SK-N-SH (cell line): Measurements from ENCODE around the gene MEI1. TPM values are rescaled to one million over a fixed set of nuclear protein-coding genes. Genes with fewer than 3 reads are reported as not detected.

Source experiments
- CTCF ChIA-PET: fragments of 300-600, 350-600 bp; formaldehyde crosslinking; extraction: SDS; loops from one replicate; lab custom pipeline; 2021; lab: Yijun Ruan, JAX
- POLR2A ChIA-PET: fragments of 350-600 bp; sonication (Branson Sonifier 250); formaldehyde crosslinking; extraction: SDS; loops from one replicate; lab custom pipeline; 2020; ENCODE audit warnings: antibody characterized with exemption, inconsistent platforms; lab: Yijun Ruan, JAX
- DNase-seq: peaks from one replicate; pipeline ENCODE4 v3.0.0; 2012
- H2AFZ ChIP-seq: fragments of 200-600 bp; sonication (generic); 2 replicates; pipeline ENCODE4 v1.8.1; 2016; ENCODE audit warnings: antibody characterized with exemption, mild to moderate bottlenecking, low read depth
- H3F3A ChIP-seq: fragments of 200-600 bp; sonication (generic); replicated peaks from 2 replicates; pipeline ENCODE3; 2016; ENCODE audit warnings: antibody characterized with exemption, mild to moderate bottlenecking; ENCODE audit not compliant: insufficient read depth
- H3K27ac ChIP-seq, 2 experiments: fragments of 200-500 bp in 1 of 2; fragments of 200-600 bp in 1 of 2; sonication (Bioruptor generic) in 1 of 2; sonication (generic), shearing (Covaris generic) in 1 of 2; 2 replicates each; pipeline versions ENCODE4 v1.5.1 to v1.6.1; 2014 to 2016; ENCODE audit warnings: low read depth in 2 of 2, inconsistent platforms in 1 of 2, low read length in 1 of 2, mild to moderate bottlenecking in 1 of 2, mixed read lengths in 1 of 2
- H3K27me3 ChIP-seq: fragments of 200-600 bp; sonication (generic), shearing (Covaris generic); 2 replicates; pipeline ENCODE4 v1.6.1; 2016; ENCODE audit warnings: mixed run types; ENCODE audit not compliant: insufficient read depth
- H3K36me3 ChIP-seq, 2 experiments: fragments of 200-500 bp in 1 of 2; fragments of 200-600 bp in 1 of 2; sonication (Bioruptor generic) in 1 of 2; sonication (generic) in 1 of 2; replicated peaks in 1 of 2; 2 replicates each; pipeline versions ENCODE3 to v1.5.1; 2014 to 2016; ENCODE audit warnings: low read length in 1 of 2, mild to moderate bottlenecking in 1 of 2; ENCODE audit not compliant: insufficient read depth in 2 of 2, control insufficient read depth in 1 of 2
- H3K4me1 ChIP-seq, 2 experiments: fragments of 200-500 bp in 1 of 2; fragments of 200-600 bp in 1 of 2; sonication (Bioruptor generic) in 1 of 2; sonication (generic), shearing (Covaris generic) in 1 of 2; 2 replicates each; pipeline versions ENCODE4 v1.5.1 to v1.6.1; 2014 to 2016; ENCODE audit warnings: low read depth in 1 of 2, low read length in 1 of 2, mixed run types in 1 of 2; ENCODE audit not compliant: insufficient read depth in 2 of 2, control insufficient read depth in 1 of 2
- H3K4me2 ChIP-seq: fragments of 200-600 bp; sonication (generic), shearing (Covaris generic); 2 replicates; pipeline ENCODE4 v1.6.1; 2017; ENCODE audit warnings: mixed run types
- H3K4me3 ChIP-seq, 2 experiments: fragments of 200-500 bp in 1 of 2; fragments of 200-600 bp in 1 of 2; sonication (Bioruptor generic) in 1 of 2; sonication (generic), shearing (Covaris generic) in 1 of 2; 2 replicates each; pipeline versions ENCODE4 v1.5.1 to v1.8.1; 2014 to 2016; ENCODE audit warnings: low read depth in 2 of 2, inconsistent platforms in 1 of 2, low read length in 1 of 2, mild to moderate bottlenecking in 1 of 2, mixed read lengths in 1 of 2, moderate library complexity in 1 of 2
- H3K79me2 ChIP-seq: fragments of 200-600 bp; sonication (generic); 2 replicates; pipeline ENCODE4 v1.8.1; 2017; ENCODE audit warnings: mild to moderate bottlenecking; ENCODE audit not compliant: insufficient read depth
- H3K9ac ChIP-seq: fragments of 200-600 bp; sonication (generic); 2 replicates; pipeline ENCODE4 v1.6.1; 2017; ENCODE audit warnings: mixed run types
- H3K9me2 ChIP-seq: fragments of 200-600 bp; sonication (generic); 2 replicates; pipeline ENCODE4 v1.6.1; 2017; ENCODE audit warnings: mixed run types
- H3K9me3 ChIP-seq: fragments of 200-600 bp; sonication (generic); 2 replicates; pipeline ENCODE4 v1.6.1; 2017; ENCODE audit warnings: mixed run types, mild to moderate bottlenecking, moderate library complexity
- H4K20me1 ChIP-seq: fragments of 200-600 bp; sonication (generic); 2 replicates; pipeline ENCODE4 v1.6.1; 2017; ENCODE audit warnings: mild to moderate bottlenecking, mixed run types; ENCODE audit not compliant: insufficient read depth
- EP300 ChIP-seq, 2 experiments: IDR thresholded peaks; 2 replicates each; pipeline versions ENCODE4 v1.4.0 to v1.6.1; 2012; ENCODE audit warnings: borderline replicate concordance in 1 of 2, low read depth in 1 of 2, low read length in 1 of 2
- FOXM1 ChIP-seq: IDR thresholded peaks from 2 replicates; pipeline ENCODE4 v1.4.0; 2012; ENCODE audit warnings: low read depth, mild to moderate bottlenecking
- MEF2A ChIP-seq: IDR thresholded peaks from 2 replicates; pipeline ENCODE4 v1.4.0; 2012; ENCODE audit warnings: low read depth, borderline replicate concordance
- NFIC ChIP-seq: IDR thresholded peaks from 2 replicates; pipeline ENCODE4 v1.4.0; 2012; ENCODE audit warnings: borderline replicate concordance
- POLR2AphosphoS5 ChIP-seq: IDR thresholded peaks from 2 replicates; pipeline ENCODE4 v1.6.1; 2012; ENCODE audit warnings: low read depth, low read length
- RAD21 ChIP-seq: IDR thresholded peaks from 2 replicates; pipeline ENCODE4 v1.6.1; 2012; ENCODE audit warnings: mild to moderate bottlenecking, low read length
- RFX5 ChIP-seq: IDR thresholded peaks from 2 replicates; pipeline ENCODE4 v1.6.1; 2012; ENCODE audit warnings: mild to moderate bottlenecking, improper control_type of control experiment, low read length
- RXRA ChIP-seq: IDR thresholded peaks from 2 replicates; pipeline ENCODE4 v1.4.0; 2012; ENCODE audit warnings: low read depth, mild to moderate bottlenecking, borderline replicate concordance
- SIN3A ChIP-seq: IDR thresholded peaks from 2 replicates; pipeline ENCODE4 v1.6.1; 2012; ENCODE audit warnings: low read depth, mild to moderate bottlenecking, low read length, moderate library complexity, borderline replicate concordance
- SMC3 ChIP-seq: IDR thresholded peaks from 2 replicates; pipeline ENCODE4 v1.6.1; 2012; ENCODE audit warnings: low read depth, low read length, improper control_type of control experiment
- YY1 ChIP-seq: IDR thresholded peaks from 2 replicates; pipeline ENCODE4 v1.4.0; 2012; ENCODE audit warnings: low read depth, mild to moderate bottlenecking
- WGBS: methylation state at CpG from one replicate; pipeline ENCODE4 v1.1.6; 2017; ENCODE audit warnings: low lambda C conversion rate; 5-methylcytosine and 5-hydroxymethylcytosine counted together
- polyA plus RNA-seq, 3 experiments: library from polyadenylated mRNA; depleted of rRNA; stranded (reverse); fragments of >200 nt; gene quantifications; 2 replicates each; pipeline ENCODE4 v1.2.3, GENCODE V29; 2012
- TF ChIP-seq, protein P1 (sequence below): IDR thresholded peaks from 2 replicates; pipeline ENCODE4; 2012
- TF ChIP-seq, protein P2 (sequence below): fragments of 150-350 bp; IDR thresholded peaks from 2 replicates; pipeline ENCODE4 v1.6.1; 2016; ENCODE audit warnings: mild to moderate bottlenecking, low read depth, low read length
- TF ChIP-seq, protein P3 (sequence below): IDR thresholded peaks from 2 replicates; pipeline ENCODE4 v1.4.0; 2012; ENCODE audit warnings: low read depth, borderline replicate concordance
- TF ChIP-seq, protein P4 (sequence below): IDR thresholded peaks from 2 replicates; pipeline ENCODE4 v1.4.0; 2012; ENCODE audit warnings: low read depth, borderline replicate concordance

MEI1 gene
- polyA plus RNA-seq, 1 of the 3 experiments (the other 2 are of a cell fraction): not detected

DNA sequence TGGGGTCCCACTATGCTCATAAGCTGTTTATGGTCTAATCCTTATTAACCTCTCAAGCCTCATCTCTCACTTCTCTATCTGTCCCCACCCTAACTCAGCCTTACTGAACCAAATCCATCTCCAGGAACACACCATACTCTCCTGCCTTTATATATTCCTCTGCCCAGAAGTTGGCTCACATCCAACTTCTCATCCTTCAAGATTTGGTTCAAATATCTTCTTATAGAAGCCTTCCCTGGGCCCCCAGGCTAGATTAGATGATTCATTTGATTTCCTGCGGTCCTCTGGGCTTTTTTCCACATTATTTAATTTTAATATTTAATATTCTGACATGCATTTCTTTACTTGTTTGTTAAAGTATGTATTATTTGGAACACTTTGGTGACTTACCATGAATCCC is 23.2 kb downstream of the MEI1 start:
- no peaks in the 10 kb centered on the region for H4K20me1 ChIP-seq
- H3K4me2 ChIP-seq: no peak overlapping the region
- no peaks in the 10 kb centered on the region for H3K27me3 ChIP-seq
- TF ChIP-seq SIN3A (no peak), NFIC (no peak), MEF2A (no peak), FOXM1 (no peak), YY1 (no peak), RAD21 (no peak), SMC3 (no peak), POLR2AphosphoS5 (no peak), RXRA (no peak), EP300 (IDR thresholded peaks at IDR 0.05; ENCODE audit: borderline replicate concordance in 1 of 2, low read depth in 1 of 2, low read length in 1 of 2) (no peak), RFX5 (no peak)
- TF ChIP-seq, protein P1, sequence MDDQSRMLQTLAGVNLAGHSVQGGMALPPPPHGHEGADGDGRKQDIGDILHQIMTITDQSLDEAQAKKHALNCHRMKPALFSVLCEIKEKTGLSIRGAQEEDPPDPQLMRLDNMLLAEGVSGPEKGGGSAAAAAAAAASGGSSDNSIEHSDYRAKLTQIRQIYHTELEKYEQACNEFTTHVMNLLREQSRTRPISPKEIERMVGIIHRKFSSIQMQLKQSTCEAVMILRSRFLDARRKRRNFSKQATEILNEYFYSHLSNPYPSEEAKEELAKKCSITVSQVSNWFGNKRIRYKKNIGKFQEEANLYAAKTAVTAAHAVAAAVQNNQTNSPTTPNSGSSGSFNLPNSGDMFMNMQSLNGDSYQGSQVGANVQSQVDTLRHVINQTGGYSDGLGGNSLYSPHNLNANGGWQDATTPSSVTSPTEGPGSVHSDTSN: no peak
- TF ChIP-seq, protein P2, sequence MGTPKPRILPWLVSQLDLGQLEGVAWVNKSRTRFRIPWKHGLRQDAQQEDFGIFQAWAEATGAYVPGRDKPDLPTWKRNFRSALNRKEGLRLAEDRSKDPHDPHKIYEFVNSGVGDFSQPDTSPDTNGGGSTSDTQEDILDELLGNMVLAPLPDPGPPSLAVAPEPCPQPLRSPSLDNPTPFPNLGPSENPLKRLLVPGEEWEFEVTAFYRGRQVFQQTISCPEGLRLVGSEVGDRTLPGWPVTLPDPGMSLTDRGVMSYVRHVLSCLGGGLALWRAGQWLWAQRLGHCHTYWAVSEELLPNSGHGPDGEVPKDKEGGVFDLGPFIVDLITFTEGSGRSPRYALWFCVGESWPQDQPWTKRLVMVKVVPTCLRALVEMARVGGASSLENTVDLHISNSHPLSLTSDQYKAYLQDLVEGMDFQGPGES: no peak
- TF ChIP-seq, protein P3, sequence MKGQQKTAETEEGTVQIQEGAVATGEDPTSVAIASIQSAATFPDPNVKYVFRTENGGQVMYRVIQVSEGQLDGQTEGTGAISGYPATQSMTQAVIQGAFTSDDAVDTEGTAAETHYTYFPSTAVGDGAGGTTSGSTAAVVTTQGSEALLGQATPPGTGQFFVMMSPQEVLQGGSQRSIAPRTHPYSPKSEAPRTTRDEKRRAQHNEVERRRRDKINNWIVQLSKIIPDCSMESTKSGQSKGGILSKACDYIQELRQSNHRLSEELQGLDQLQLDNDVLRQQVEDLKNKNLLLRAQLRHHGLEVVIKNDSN: no peak
- TF ChIP-seq, protein P4, sequence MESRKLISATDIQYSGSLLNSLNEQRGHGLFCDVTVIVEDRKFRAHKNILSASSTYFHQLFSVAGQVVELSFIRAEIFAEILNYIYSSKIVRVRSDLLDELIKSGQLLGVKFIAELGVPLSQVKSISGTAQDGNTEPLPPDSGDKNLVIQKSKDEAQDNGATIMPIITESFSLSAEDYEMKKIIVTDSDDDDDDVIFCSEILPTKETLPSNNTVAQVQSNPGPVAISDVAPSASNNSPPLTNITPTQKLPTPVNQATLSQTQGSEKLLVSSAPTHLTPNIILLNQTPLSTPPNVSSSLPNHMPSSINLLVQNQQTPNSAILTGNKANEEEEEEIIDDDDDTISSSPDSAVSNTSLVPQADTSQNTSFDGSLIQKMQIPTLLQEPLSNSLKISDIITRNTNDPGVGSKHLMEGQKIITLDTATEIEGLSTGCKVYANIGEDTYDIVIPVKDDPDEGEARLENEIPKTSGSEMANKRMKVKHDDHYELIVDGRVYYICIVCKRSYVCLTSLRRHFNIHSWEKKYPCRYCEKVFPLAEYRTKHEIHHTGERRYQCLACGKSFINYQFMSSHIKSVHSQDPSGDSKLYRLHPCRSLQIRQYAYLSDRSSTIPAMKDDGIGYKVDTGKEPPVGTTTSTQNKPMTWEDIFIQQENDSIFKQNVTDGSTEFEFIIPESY: no peak
- no peak overlapping the region for H3K4me3 ChIP-seq
- ChIA-PET POLR2A (no interaction called here), CTCF (interaction anchor here (0.6 kb wide), 1 partner anchor 192 kb away, joined by 3 read pairs; the partner anchor contains the start of gene SHISA8)
- H3K4me1 ChIP-seq: no peaks in the 10 kb centered on the region
- H3K36me3 ChIP-seq: no peaks in the 10 kb centered on the region
- H3K27ac ChIP-seq: no peak overlapping the region
- H3K9ac ChIP-seq: no peak overlapping the region
- no peaks in the 10 kb centered on the region for H3K9me2 ChIP-seq
- no peak overlapping the region for H2AFZ ChIP-seq
- H3F3A ChIP-seq: no peaks in the 10 kb centered on the region
- DNase-seq: no peak
- no peaks in the 10 kb centered on the region for H3K79me2 ChIP-seq
- WGBS: 34% methylated on average over 1 of the region's 1 CpG
- no peaks in the 10 kb centered on the region for H3K9me3 ChIP-seq
